ENCODE results near the gene SKAP1. TPM values are rescaled to one million over a fixed set of nuclear protein-coding genes. Genes with fewer than 3 reads are reported as not detected.
"Not testable (repeated sequence)": the region's sequence is repeated elsewhere in the genome, so short reads cannot be mapped to it uniquely, and the experiment has no call there.

Gene SKAP1
- total RNA-seq, 1 donor from 2014 or later: not detected

DNA sequence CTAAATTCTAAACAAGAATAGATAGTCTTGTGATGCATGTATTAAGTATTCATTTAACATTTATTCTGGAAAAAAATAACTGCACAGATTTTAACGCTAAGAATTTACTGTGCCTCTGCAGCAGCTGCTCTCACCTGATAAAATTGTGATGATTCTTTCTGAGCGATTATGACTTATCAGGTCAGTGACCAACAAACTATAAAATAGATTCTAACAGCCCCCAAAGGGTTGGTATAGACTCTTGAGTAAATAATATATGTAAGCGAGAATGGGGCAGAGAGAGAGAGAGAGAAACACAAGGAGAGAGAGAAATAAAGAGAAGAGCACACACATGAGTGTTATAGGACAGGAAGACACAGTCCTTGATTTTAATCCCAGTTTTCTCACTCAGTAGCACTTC is 178.1 kb downstream of the SKAP1 start:
- no peaks in the 10 kb centered on the region for H3K79me2 ChIP-seq (ENCODE audit: low read depth)
- peaks cover 4% of the 10 kb centered on the region for H3K27me3 ChIP-seq
- no peak overlapping the region for H3K4me3 ChIP-seq
- H3K27ac Mint-ChIP-seq: no peak overlapping the region
- no peaks in the 10 kb centered on the region for H3K9me3 Mint-ChIP-seq
- H3K36me3 ChIP-seq: no peaks in the 10 kb centered on the region
- no peak overlapping the region for H3K9ac ChIP-seq
- no peaks in the 10 kb centered on the region for H3K4me1 Mint-ChIP-seq
- H3F3A ChIP-seq (ENCODE audit: low read depth): no peaks in the 10 kb centered on the region
- H3K4me2 ChIP-seq: no peak overlapping the region
- H3K4me3 Mint-ChIP-seq: no peak overlapping the region
- no peaks in the 10 kb centered on the region for H3K36me3 Mint-ChIP-seq
- TF ChIP-seq EZH2phosphoT487 (IDR thresholded peaks at IDR 0.05): no peak
- H3K27me3 Mint-ChIP-seq (ENCODE audit: insufficient read depth, low read depth): no peaks in the 10 kb centered on the region
- H3K4me1 ChIP-seq: no peaks in the 10 kb centered on the region
- no peaks in the 10 kb centered on the region for H4K20me1 ChIP-seq (ENCODE audit: low read depth)
- H3K9me3 ChIP-seq (ENCODE audit: low read depth): no peaks in the 10 kb centered on the region
- H2AFZ ChIP-seq (replicated peaks): no peak overlapping the region
- DNase-seq (ENCODE audit: low spot score): no peak
- no peak overlapping the region for H3K27ac ChIP-seq

DNA sequence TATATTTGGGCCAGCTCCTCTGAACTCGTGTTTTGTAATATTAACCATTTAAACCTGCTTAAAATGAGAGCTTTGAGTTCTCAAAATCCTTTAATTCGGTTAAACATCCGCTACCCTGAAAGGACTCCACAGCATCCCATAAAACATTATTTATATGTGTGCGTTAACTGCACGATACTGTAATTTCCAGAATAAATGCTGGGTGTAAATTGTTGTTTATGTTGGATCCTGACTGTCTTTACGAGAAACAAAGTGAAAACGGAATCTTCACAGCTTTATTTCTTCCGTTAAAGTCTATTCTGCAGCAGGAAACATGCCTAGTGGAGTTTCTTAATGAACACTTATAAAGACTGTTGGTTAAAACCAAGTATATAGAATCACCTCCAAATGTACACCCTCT is 179.1 kb downstream of the SKAP1 start:
- no peak for DNase-seq (ENCODE audit: low spot score)
- no peak overlapping the region for H3K27ac Mint-ChIP-seq
- H3K36me3 Mint-ChIP-seq: no peaks in the 10 kb centered on the region
- no peaks in the 10 kb centered on the region for H3K4me1 Mint-ChIP-seq
- Histone ChIP-seq H3K36me3 (no peaks in the 10 kb centered on the region), H3K4me3 (no peak overlapping the region), H3K4me1 (no peaks in the 10 kb centered on the region), H3K27me3 (peaks cover 4% of the 10 kb centered on the region), H4K20me1 (ENCODE audit: low read depth) (no peaks in the 10 kb centered on the region), H3F3A (ENCODE audit: low read depth) (no peaks in the 10 kb centered on the region), H3K4me2 (no peak overlapping the region), H3K79me2 (ENCODE audit: low read depth) (no peaks in the 10 kb centered on the region), H3K9ac (no peak overlapping the region), H3K9me3 (ENCODE audit: low read depth) (no peaks in the 10 kb centered on the region), H2AFZ (replicated peaks) (no peak overlapping the region), H3K27ac (no peak overlapping the region)
- H3K4me3 Mint-ChIP-seq: no peak overlapping the region
- no peaks in the 10 kb centered on the region for H3K9me3 Mint-ChIP-seq
- H3K27me3 Mint-ChIP-seq (ENCODE audit: insufficient read depth, low read depth): no peaks in the 10 kb centered on the region
- TF ChIP-seq, protein P1, sequence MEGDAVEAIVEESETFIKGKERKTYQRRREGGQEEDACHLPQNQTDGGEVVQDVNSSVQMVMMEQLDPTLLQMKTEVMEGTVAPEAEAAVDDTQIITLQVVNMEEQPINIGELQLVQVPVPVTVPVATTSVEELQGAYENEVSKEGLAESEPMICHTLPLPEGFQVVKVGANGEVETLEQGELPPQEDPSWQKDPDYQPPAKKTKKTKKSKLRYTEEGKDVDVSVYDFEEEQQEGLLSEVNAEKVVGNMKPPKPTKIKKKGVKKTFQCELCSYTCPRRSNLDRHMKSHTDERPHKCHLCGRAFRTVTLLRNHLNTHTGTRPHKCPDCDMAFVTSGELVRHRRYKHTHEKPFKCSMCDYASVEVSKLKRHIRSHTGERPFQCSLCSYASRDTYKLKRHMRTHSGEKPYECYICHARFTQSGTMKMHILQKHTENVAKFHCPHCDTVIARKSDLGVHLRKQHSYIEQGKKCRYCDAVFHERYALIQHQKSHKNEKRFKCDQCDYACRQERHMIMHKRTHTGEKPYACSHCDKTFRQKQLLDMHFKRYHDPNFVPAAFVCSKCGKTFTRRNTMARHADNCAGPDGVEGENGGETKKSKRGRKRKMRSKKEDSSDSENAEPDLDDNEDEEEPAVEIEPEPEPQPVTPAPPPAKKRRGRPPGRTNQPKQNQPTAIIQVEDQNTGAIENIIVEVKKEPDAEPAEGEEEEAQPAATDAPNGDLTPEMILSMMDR (IDR thresholded peaks at IDR 0.05): no peak
- TF ChIP-seq EZH2phosphoT487 (IDR thresholded peaks at IDR 0.05) (no peak), EZH2 (IDR thresholded peaks at IDR 0.05) (no peak)

DNA sequence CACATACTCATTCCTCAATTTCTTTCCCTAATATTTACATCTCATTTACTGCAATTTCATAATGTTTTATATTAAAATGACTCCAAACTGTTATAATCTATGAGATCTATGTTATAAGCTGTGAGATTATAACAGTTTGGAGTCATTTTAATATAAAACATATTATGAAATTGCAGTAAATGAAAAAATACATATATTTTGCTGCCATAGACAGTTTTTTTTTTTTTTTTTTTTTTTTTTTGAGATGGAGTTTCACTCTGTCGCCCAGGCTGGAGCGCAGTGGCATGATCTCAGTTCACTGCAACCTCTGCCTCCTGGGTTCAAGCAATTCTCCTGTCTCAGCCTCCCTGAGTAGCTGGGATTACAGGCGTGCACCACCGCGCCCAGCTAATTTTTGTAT is 180.0 kb downstream of the SKAP1 start:
- not testable (repeated sequence) for H3K4me1 Mint-ChIP-seq; H4K20me1 ChIP-seq (ENCODE audit: low read depth); H3F3A ChIP-seq (ENCODE audit: low read depth); H3K27ac ChIP-seq; H3K27ac Mint-ChIP-seq; H3K4me2 ChIP-seq; H3K79me2 ChIP-seq (ENCODE audit: low read depth); H3K9me3 ChIP-seq (ENCODE audit: low read depth); H2AFZ ChIP-seq (replicated peaks); H3K4me3 Mint-ChIP-seq; H3K36me3 Mint-ChIP-seq; H3K9ac ChIP-seq; H3K27me3 ChIP-seq; H3K4me3 ChIP-seq; H3K4me1 ChIP-seq; H3K27me3 Mint-ChIP-seq (ENCODE audit: insufficient read depth, low read depth); H3K9me3 Mint-ChIP-seq; DNase-seq (ENCODE audit: low spot score); H3K36me3 ChIP-seq

DNA sequence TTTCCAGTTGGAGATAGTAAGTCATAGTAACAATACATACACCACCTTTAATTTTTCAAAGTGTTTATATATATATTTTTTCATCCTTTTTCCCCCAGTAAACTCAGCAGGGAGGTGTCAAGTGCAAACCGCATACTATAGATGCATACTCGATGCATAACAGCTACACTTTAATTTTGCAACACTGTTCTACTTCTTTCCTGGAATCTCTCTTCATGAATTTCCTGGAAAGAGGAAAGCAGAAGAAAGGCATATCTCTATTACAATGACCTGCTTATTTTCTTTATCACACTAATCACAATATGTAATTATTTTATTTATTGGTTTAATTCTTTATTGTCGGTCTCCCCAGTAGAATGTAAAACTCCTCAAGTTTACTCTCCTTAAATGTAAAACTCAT is 182.4 kb downstream of the SKAP1 start:
- Histone ChIP-seq H3F3A (ENCODE audit: low read depth) (no peaks in the 10 kb centered on the region), H2AFZ (replicated peaks) (no peak overlapping the region), H3K9me3 (ENCODE audit: low read depth) (no peaks in the 10 kb centered on the region), H3K79me2 (ENCODE audit: low read depth) (no peaks in the 10 kb centered on the region), H3K9ac (no peak overlapping the region), H4K20me1 (ENCODE audit: low read depth) (no peaks in the 10 kb centered on the region), H3K4me1 (no peaks in the 10 kb centered on the region), H3K4me2 (no peak overlapping the region), H3K27ac (no peak overlapping the region), H3K4me3 (no peak overlapping the region), H3K36me3 (no peaks in the 10 kb centered on the region), H3K27me3 (peaks cover 4% of the 10 kb centered on the region)
- Mint-ChIP-seq H3K4me3 (no peak overlapping the region), H3K27ac (no peak overlapping the region), H3K36me3 (no peaks in the 10 kb centered on the region), H3K9me3 (no peaks in the 10 kb centered on the region), H3K4me1 (no peaks in the 10 kb centered on the region), H3K27me3 (ENCODE audit: insufficient read depth, low read depth) (no peaks in the 10 kb centered on the region)
- TF ChIP-seq EZH2 (IDR thresholded peaks at IDR 0.05): no peak
- no peak for TF ChIP-seq EZH2phosphoT487 (IDR thresholded peaks at IDR 0.05)
- TF ChIP-seq, protein P1 (IDR thresholded peaks at IDR 0.05): no peak
- DNase-seq (ENCODE audit: low spot score): no peak
